A549 (cell line): ENCODE results near the gene TMEM139. TPM values are rescaled to one million over a fixed set of nuclear protein-coding genes. Genes with fewer than 3 reads are reported as not detected.

ENCODE experiments used
- ATAC-seq, 2 experiments: fragments of 200-7000 bp in 1 of 2; fragments of >200 bp in 1 of 2; cut with Nextera tagmentation in 1 of 2; cut with Tn5 transposase in 1 of 2; 3 replicates each; pipeline versions ENCODE4 v1.8.0 to v1.9.1; 2018 to 2020; ENCODE audit warnings: mild to moderate bottlenecking in 1 of 2, moderate library complexity in 1 of 2
- CTCF ChIA-PET: fragments of 300-600 bp; sonication (Branson Sonifier 250); formaldehyde crosslinking; extraction: SDS; loops from one replicate; lab custom pipeline; 2021; ENCODE audit warnings: antibody characterized with exemption, inconsistent platforms; lab: Yijun Ruan, JAX
- POLR2A ChIA-PET: fragments of 350-600 bp; formaldehyde crosslinking; extraction: SDS; loops from one replicate; lab custom pipeline; 2021; ENCODE audit warnings: antibody characterized with exemption, inconsistent platforms; lab: Yijun Ruan, JAX
- DNase-seq, 2 experiments: peaks; one replicate each; pipeline versions ENCODE4 v3.0.0 to v3.0.0-alpha.2; 2011 to 2016; ENCODE audit warnings: low read depth in 1 of 2, low spot score in 1 of 2
- FAIRE-seq: peaks from 2 replicates; lab custom pipeline; 2011; peaks lifted over from hg19 to GRCh38; lab: Jason Lieb, UNC
- H3K27ac ChIP-seq, 2 experiments: fragments of >200 bp; sonication (Bioruptor Twin); formaldehyde crosslinking; 3 replicates each; pipeline ENCODE4 v1.5.1; 2016 to 2017
- H3K4me1 ChIP-seq: fragments of >200 bp; sonication (Bioruptor Twin); formaldehyde crosslinking; 3 replicates; pipeline ENCODE4 v1.6.1; 2016
- H3K4me2 ChIP-seq: fragments of >200 bp; sonication (Bioruptor Twin); formaldehyde crosslinking; 3 replicates; pipeline ENCODE4 v1.6.1; 2016
- H3K4me3 ChIP-seq: fragments of >200 bp; sonication (Bioruptor Twin); formaldehyde crosslinking; 3 replicates; pipeline ENCODE4 v1.5.1; 2016
- H3K9me3 ChIP-seq: fragments of >200 bp; sonication (Bioruptor Twin); formaldehyde crosslinking; 3 replicates; pipeline ENCODE4 v1.6.1; 2016
- CEBPB ChIP-seq, 2 experiments: fragments of >200 bp in 1 of 2; sonication (Bioruptor Twin) in 1 of 2; formaldehyde crosslinking in 1 of 2; IDR thresholded peaks; 2 replicates each; pipeline ENCODE4 v1.6.1; 2012 to 2016
- EHMT2 ChIP-seq: fragments of 200-600 bp; sonication (generic); IDR thresholded peaks from 2 replicates; pipeline ENCODE4 v1.6.1; 2016; ENCODE audit warnings: antibody characterized with exemption, low read depth, mild to moderate bottlenecking, moderate library complexity
- FOSB ChIP-seq: fragments of 250-450 bp; sonication (Bioruptor Pico); IDR thresholded peaks from 2 replicates; pipeline ENCODE4 v1.5.0; 2020; ENCODE audit warnings: mild to moderate bottlenecking, moderate library complexity
- FOSL2 ChIP-seq, 2 experiments: fragments of 450-650 bp in 1 of 2; fragments of >200 bp in 1 of 2; sonication (Bioruptor Twin) in 1 of 2; formaldehyde crosslinking; IDR thresholded peaks; 2 replicates each; pipeline versions ENCODE4 v1.5.0 to v1.6.1; 2016 to 2020; ENCODE audit warnings: mild to moderate bottlenecking in 1 of 2, moderate library complexity in 1 of 2
- FOXS1 ChIP-seq: fragments of 250-450 bp; sonication (Bioruptor Pico); IDR thresholded peaks from 2 replicates; pipeline ENCODE4 v1.5.0; 2020; ENCODE audit warnings: mild to moderate bottlenecking, moderate library complexity
- HDAC2 ChIP-seq: fragments of 200-600 bp; sonication (generic); IDR thresholded peaks from 2 replicates; pipeline ENCODE4 v1.6.1; 2016
- HOXB13 ChIP-seq: fragments of 250-450 bp; sonication (Bioruptor Pico); IDR thresholded peaks from 2 replicates; pipeline ENCODE4 v1.5.0; 2020; ENCODE audit warnings: low read depth, mild to moderate bottlenecking, moderate library complexity
- KDM1A ChIP-seq: fragments of 200-600 bp; sonication (generic); IDR thresholded peaks from 2 replicates; pipeline ENCODE4 v1.6.1; 2016; ENCODE audit warnings: low read depth, mild to moderate bottlenecking
- MAFK ChIP-seq: fragments of 450-650 bp; IDR thresholded peaks from 2 replicates; pipeline ENCODE4 v1.6.1; 2014; ENCODE audit not compliant: partially characterized antibody
- MAZ ChIP-seq: fragments of 150-350 bp; IDR thresholded peaks from 2 replicates; pipeline ENCODE4 v1.6.1; 2014; ENCODE audit warnings: antibody characterized with exemption, low read depth, low read length, borderline replicate concordance
- RFX5 ChIP-seq: fragments of 450-650 bp; IDR thresholded peaks from 2 replicates; pipeline ENCODE4 v1.7.1; 2014; ENCODE audit warnings: antibody characterized with exemption, mild to moderate bottlenecking, moderate library complexity
- SMC3 ChIP-seq: fragments of >200 bp; sonication (Bioruptor Twin); formaldehyde crosslinking; IDR thresholded peaks from 3 replicates; pipeline ENCODE4 v1.6.1; 2018; ENCODE audit warnings: inconsistent platforms
- SREBF2 ChIP-seq: fragments of 450-650 bp; IDR thresholded peaks from 2 replicates; pipeline ENCODE4 v1.6.1; 2014; ENCODE audit warnings: mild to moderate bottlenecking, moderate library complexity
- ZC3H11A ChIP-seq: fragments of 450-650 bp; IDR thresholded peaks from 2 replicates; pipeline ENCODE4 v1.6.1; 2014; ENCODE audit warnings: antibody characterized with exemption, mild to moderate bottlenecking
- ZSCAN20 ChIP-seq: fragments of 250-450 bp; sonication (Bioruptor Pico); IDR thresholded peaks from 2 replicates; pipeline ENCODE4 v1.8.0; 2022; ENCODE audit warnings: mild to moderate bottlenecking, moderate library complexity
- WGBS: methylation state at CpG from one replicate; pipeline ENCODE4 v1.1.6; 2017; ENCODE audit errors: missing lambda C conversion rate; 5-methylcytosine and 5-hydroxymethylcytosine counted together
- polyA plus RNA-seq, 4 experiments: library from polyadenylated mRNA; depleted of rRNA in 3 of 4; stranded (reverse); fragments of >200 nt; fragmentation: RNase III in 1 of 4; extraction: RNeasy Plus Mini Kit Qiagen cat#74134 plus additional on column Dnase treatment in 1 of 4; gene quantifications; 2 replicates in 3 of 4; 3 replicates in 1 of 4; pipeline ENCODE4 v1.2.3, GENCODE V29; 2011 to 2017
- TF ChIP-seq, protein P1 (sequence below): fragments of 250-450 bp; sonication (Bioruptor Pico); IDR thresholded peaks from 2 replicates; pipeline ENCODE4 v1.5.0; 2020; ENCODE audit warnings: low read depth, mild to moderate bottlenecking, moderate library complexity
- TF ChIP-seq, protein P2 (sequence below): fragments of 250-450 bp; sonication (Bioruptor Pico); IDR thresholded peaks from 2 replicates; pipeline ENCODE4 v1.5.0; 2021; ENCODE audit warnings: mild to moderate bottlenecking, moderate library complexity, borderline replicate concordance
- TF ChIP-seq, protein P3 (sequence below): fragments of 450-650 bp; IDR thresholded peaks from 2 replicates; pipeline ENCODE4 v1.6.1; 2014; ENCODE audit warnings: antibody characterized with exemption
- TF ChIP-seq, protein P4 (sequence below): fragments of 150-350 bp; IDR thresholded peaks from 2 replicates; pipeline ENCODE4 v1.6.1; 2014; ENCODE audit warnings: low read depth, mild to moderate bottlenecking, low read length
- TF ChIP-seq, protein P5 (sequence below): fragments of 200-600 bp; sonication (generic); IDR thresholded peaks from 2 replicates; pipeline ENCODE4 v1.6.1; 2016; ENCODE audit warnings: antibody characterized with exemption, mild to moderate bottlenecking, moderate library complexity

The TMEM139 gene
- polyA plus RNA-seq, 2 of the 4 experiments (the other 2 are of a cell fraction), result 0.37 to 0.65 TPM

DNA sequence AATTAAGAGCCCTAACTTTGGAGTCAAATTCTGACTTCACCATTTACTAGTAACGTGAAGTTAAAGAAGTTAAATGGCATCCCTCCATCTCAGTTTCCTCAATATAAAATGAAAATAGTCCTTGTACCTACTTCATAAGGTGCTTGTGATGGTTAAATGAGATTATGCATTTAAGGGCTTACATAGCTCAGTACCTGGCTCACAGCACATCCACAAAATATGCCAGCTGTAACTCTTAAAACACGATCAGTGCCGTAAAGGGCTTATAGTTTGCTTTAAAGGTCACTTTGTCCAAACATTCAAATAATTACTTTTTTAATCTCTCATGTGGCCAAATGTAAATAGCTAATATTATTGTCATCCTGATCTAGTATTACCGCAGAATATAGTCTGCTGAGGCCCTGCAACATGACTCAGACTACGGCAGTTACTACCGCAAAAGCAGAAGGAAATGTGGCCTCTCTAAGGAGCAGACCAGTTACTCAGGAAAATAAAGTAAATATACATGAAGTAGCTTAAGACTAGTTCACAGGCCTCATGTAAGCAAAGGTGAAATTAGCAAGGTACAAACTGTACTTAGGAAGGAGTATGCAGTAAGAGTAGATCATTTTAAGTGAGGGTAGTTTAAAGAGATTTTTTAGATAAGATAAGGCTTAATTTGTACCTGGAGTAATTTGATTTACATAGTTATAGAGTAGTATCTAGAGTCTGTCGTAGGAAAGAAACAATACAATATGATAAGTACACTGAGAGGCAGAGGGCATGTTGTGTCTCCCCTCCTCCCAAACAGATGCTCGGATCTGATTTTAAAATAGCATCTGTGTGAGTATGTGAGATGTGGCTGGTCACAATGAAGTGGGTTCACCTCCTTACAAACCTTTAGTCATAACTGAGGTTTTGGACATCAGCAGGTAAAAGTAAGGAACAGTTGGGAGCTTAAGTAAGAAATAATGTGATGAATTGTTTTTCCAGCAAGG lies 16.5 kb downstream of the TMEM139 start:
- Histone ChIP-seq H3K4me3 (no peak overlapping the region), H3K9me3 (no peaks in the 10 kb centered on the region), H3K27ac (no peak overlapping the region), H3K4me2 (no peak overlapping the region)
- WGBS, result 91% methylated on average over 8 of the region's 8 CpGs
- DNase-seq (no peak), ATAC-seq (no peak), FAIRE-seq (no peak)
- CTCF ChIA-PET, result interaction anchor here (0.7 to 3.9 kb wide), 9 partner anchors 9 to 122 kb away, joined by 3 to 33 read pairs (median 3); partner anchors contain the start of genes CASP2 and GSTK1
- no peak for TF ChIP-seq FOSL2 (IDR thresholded peaks at IDR 0.05)
- no peak for TF ChIP-seq FOSL2 (CRISPR knock-in tag; IDR thresholded peaks at IDR 0.05)
- TF ChIP-seq SREBF2, result no peak
- TF ChIP-seq, all 56 proteins: peak for 0
- peaks cover 1% of the 10 kb centered on the region; the same call in 1 of the 3 replicates for H3K4me1 ChIP-seq
- POLR2A ChIA-PET, result interaction anchor here (1.0 kb wide), 1 partner anchor 13 kb away, joined by 3 read pairs; the partner anchor contains the start of gene CASP2

DNA sequence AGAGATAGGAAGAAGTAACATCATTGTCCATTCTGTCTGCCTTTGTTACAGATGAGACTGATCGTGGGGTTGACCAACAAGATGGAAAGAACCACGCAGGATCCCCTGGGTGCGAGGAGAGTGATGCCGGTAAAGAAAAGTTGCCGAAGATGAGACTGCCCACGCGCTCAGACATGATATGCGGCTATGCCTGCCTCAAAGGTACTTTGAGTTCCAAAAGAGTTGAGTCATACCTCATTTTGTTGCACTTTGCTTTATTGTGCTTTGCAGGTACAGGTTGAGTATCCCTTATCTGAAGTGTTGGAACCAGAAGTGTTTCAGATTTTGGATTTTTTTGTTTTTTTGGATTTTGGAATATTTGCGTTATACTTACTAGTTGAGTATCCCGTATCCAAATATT lies 19.0 kb downstream of the TMEM139 start:
- no peak for FAIRE-seq
- no peak for ATAC-seq
- no peak overlapping the region for H3K27ac ChIP-seq
- WGBS, result 94% methylated on average over 10 of the region's 10 CpGs
- no peak overlapping the region for H3K4me3 ChIP-seq
- no peak overlapping the region for H3K4me2 ChIP-seq
- TF ChIP-seq, protein P1, sequence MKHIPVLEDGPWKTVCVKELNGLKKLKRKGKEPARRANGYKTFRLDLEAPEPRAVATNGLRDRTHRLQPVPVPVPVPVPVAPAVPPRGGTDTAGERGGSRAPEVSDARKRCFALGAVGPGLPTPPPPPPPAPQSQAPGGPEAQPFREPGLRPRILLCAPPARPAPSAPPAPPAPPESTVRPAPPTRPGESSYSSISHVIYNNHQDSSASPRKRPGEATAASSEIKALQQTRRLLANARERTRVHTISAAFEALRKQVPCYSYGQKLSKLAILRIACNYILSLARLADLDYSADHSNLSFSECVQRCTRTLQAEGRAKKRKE (CRISPR knock-in tag), result no peak
- TF ChIP-seq MAFK (no peak), MAZ (no peak), FOSL2 (IDR thresholded peaks at IDR 0.05) (no peak), FOSL2 (CRISPR knock-in tag; IDR thresholded peaks at IDR 0.05) (no peak), HOXB13 (CRISPR knock-in tag) (no peak), KDM1A (no peak), SREBF2 (no peak), CEBPB (IDR thresholded peaks at IDR 0.05) (no peak), ZSCAN20 (CRISPR knock-in tag) (no peak)
- TF ChIP-seq, protein P2, sequence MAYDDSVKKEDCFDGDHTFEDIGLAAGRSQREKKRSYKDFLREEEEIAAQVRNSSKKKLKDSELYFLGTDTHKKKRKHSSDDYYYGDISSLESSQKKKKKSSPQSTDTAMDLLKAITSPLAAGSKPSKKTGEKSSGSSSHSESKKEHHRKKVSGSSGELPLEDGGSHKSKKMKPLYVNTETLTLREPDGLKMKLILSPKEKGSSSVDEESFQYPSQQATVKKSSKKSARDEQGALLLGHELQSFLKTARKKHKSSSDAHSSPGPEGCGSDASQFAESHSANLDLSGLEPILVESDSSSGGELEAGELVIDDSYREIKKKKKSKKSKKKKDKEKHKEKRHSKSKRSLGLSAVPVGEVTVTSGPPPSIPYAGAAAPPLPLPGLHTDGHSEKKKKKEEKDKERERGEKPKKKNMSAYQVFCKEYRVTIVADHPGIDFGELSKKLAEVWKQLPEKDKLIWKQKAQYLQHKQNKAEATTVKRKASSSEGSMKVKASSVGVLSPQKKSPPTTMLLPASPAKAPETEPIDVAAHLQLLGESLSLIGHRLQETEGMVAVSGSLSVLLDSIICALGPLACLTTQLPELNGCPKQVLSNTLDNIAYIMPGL, result no peak
- TF ChIP-seq, protein P3, sequence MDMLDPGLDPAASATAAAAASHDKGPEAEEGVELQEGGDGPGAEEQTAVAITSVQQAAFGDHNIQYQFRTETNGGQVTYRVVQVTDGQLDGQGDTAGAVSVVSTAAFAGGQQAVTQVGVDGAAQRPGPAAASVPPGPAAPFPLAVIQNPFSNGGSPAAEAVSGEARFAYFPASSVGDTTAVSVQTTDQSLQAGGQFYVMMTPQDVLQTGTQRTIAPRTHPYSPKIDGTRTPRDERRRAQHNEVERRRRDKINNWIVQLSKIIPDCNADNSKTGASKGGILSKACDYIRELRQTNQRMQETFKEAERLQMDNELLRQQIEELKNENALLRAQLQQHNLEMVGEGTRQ, result no peak
- TF ChIP-seq, all 56 proteins: peak for 0
- H3K9me3 ChIP-seq, result no peaks in the 10 kb centered on the region
- ChIA-PET CTCF (no interaction called here), POLR2A (no interaction called here)
- DNase-seq, result no peak
- H3K4me1 ChIP-seq, result no peaks in the 10 kb centered on the region

DNA sequence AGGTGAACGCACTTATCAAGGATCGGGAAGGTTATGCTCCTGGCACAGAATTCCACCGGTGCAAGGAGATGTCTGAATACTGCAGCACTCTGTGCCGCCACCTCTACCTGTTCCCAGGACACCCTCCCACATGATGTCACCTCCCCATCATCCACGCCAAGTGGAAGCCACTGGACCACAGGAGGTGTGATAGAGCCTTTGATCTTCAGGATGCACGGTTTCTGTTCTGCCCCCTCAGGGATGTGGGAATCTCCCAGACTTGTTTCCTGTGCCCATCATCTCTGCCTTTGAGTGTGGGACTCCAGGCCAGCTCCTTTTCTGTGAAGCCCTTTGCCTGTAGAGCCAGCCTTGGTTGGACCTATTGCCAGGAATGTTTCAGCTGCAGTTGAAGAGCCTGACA lies 20.2 kb downstream of the TMEM139 start:
- H3K4me2 ChIP-seq, result no peak overlapping the region

More for the DNA sequence above, 20.2 kb downstream of the TMEM139 start:
- Histone ChIP-seq H3K27ac (no peak overlapping the region), H3K4me1 (no peaks in the 10 kb centered on the region), H3K9me3 (no peaks in the 10 kb centered on the region), H3K4me3 (no peak overlapping the region)
- 87% methylated on average over 6 of the region's 6 CpGs for WGBS
- POLR2A ChIA-PET, result no interaction called here
- TF ChIP-seq, protein P4, sequence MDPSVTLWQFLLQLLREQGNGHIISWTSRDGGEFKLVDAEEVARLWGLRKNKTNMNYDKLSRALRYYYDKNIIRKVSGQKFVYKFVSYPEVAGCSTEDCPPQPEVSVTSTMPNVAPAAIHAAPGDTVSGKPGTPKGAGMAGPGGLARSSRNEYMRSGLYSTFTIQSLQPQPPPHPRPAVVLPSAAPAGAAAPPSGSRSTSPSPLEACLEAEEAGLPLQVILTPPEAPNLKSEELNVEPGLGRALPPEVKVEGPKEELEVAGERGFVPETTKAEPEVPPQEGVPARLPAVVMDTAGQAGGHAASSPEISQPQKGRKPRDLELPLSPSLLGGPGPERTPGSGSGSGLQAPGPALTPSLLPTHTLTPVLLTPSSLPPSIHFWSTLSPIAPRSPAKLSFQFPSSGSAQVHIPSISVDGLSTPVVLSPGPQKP, result no peak
- no peak for TF ChIP-seq FOSB
- no peak for TF ChIP-seq RFX5
- TF ChIP-seq FOXS1 (CRISPR knock-in tag), result no peak
- no peak for TF ChIP-seq HDAC2
- no peak for TF ChIP-seq ZC3H11A
- TF ChIP-seq SMC3, result no peak
- TF ChIP-seq, protein P5, sequence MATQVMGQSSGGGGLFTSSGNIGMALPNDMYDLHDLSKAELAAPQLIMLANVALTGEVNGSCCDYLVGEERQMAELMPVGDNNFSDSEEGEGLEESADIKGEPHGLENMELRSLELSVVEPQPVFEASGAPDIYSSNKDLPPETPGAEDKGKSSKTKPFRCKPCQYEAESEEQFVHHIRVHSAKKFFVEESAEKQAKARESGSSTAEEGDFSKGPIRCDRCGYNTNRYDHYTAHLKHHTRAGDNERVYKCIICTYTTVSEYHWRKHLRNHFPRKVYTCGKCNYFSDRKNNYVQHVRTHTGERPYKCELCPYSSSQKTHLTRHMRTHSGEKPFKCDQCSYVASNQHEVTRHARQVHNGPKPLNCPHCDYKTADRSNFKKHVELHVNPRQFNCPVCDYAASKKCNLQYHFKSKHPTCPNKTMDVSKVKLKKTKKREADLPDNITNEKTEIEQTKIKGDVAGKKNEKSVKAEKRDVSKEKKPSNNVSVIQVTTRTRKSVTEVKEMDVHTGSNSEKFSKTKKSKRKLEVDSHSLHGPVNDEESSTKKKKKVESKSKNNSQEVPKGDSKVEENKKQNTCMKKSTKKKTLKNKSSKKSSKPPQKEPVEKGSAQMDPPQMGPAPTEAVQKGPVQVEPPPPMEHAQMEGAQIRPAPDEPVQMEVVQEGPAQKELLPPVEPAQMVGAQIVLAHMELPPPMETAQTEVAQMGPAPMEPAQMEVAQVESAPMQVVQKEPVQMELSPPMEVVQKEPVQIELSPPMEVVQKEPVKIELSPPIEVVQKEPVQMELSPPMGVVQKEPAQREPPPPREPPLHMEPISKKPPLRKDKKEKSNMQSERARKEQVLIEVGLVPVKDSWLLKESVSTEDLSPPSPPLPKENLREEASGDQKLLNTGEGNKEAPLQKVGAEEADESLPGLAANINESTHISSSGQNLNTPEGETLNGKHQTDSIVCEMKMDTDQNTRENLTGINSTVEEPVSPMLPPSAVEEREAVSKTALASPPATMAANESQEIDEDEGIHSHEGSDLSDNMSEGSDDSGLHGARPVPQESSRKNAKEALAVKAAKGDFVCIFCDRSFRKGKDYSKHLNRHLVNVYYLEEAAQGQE, result no peak
- TF ChIP-seq EHMT2, result no peak
- DNase-seq (no peak), FAIRE-seq (no peak), ATAC-seq (peak in 1 of 2 experiments; percentile 13; a peak in 3 of 6 replicates)
- CTCF ChIA-PET, result interaction anchor here (0.9 to 3.4 kb wide), 16 partner anchors 9 to 116 kb away, joined by 3 to 37 read pairs (median 6); partner anchors contain the start of genes CASP2, CLCN1 and GSTK1
